GM19455 (cell line): ENCODE data around the gene LCK.
"Not testable (repeated sequence)": the region's sequence is repeated elsewhere in the genome, so short reads cannot be mapped to it uniquely, and the experiment has no call there.

Source experiments
- ATAC-seq: cut with Tn5 transposase; IDR thresholded peaks from one replicate; pipeline ENCODE4 v1.9.1; 2021; ENCODE audit not compliant: unreplicated experiment

Gene LCK

GRCh38 chr1:32239790-32240139 lies 11.3 kb upstream of the LCK start:
- no peak for ATAC-seq

- ATAC-seq: no peak
Observed at GRCh38 chr1:32240140-32240951, 10.7 kb upstream of the LCK start.

DNA sequence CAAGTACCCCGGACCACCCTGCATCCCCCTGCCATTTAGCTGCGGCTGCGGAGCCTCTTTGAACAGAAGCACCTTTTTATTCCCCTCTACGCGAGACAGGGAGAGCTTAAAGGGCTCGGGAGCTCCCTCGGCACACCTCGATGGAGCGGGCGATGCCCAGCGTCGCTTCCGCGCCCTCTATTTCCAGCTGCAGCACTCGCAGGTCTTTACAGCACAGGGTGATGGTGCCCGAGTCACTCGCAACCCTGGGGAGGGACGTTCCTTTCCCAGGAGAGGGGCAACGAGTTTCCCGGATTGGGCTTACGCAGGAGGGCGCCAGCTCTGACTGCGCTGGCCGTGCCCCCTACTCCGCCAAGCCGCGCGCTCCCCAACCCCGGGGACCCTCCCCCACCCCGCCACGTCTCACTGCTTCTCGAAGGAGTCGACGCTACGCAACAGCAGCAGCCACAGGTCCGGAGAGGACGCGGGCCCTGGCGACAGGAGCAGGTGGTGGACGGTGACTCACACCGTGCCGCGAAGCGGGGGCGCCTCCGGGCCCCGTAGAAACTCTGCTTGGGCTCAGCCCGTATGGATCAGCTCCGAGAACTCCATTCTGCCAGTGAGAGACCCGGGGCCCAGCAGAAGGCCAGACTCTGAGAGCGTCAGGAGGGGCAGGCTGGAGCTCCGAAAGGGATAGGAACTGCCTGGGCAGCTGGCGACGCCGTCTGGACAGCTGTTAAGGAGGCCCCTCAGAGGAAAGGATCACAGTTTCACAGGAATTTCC lies 9.9 kb upstream of the LCK start:
- peak; percentile 55 for ATAC-seq

GRCh38 chr1:32242341-32242851 lies 8.7 kb upstream of the LCK start:
- no peak for ATAC-seq

DNA sequence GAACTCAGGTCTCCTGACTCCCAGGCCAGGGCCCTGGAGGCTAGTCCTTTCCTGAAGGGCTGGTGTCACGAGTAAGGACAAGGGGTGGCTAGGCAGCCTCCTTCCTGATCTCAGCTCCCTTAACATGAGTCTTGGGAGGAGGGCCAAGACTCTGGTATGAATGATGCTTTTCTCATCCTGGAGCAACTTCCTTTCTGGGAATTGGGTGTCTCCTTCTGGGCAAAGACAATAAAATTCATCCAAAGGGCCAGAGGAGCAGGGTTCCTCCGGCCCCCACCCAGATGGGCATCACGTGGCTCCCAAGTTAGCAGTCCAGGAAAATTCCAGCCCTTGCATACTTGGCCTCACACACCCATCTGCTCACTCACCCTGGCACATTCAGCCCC lies 4.2 kb upstream of the LCK start, which contains the start of gene FAM167B:
TSS of gene FAM167B (plus strand) at position 335 of the 386 bp plus-strand sequence. CDS start 200 bp downstream, outside the sequence.
- no peak for ATAC-seq

DNA sequence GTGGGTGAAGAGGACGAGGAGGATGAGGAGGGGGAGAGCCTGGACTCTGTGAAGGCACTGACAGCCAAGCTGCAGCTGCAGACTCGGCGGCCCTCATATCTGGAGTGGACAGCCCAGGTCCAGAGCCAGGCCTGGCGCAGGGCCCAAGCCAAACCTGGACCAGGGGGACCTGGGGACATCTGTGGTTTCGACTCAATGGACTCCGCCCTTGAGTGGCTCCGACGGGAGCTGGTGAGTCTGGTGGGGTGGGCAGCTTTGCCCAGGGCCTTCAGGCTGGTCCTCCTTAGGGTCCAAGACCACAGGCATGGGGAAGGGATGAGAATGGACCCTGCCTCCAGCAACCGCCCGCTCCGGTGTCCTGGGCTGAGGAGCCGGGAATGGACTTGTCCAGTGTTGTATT lies 3.6 kb upstream of the LCK start:
- ATAC-seq: no peak

GRCh38 chr1:32247983-32248889 lies 2.8 kb upstream of the LCK start:
- ATAC-seq: no peak

GRCh38 chr1:32249831-32250525 lies 1.1 kb upstream of the LCK start:
- peak; percentile 42 for ATAC-seq

DNA sequence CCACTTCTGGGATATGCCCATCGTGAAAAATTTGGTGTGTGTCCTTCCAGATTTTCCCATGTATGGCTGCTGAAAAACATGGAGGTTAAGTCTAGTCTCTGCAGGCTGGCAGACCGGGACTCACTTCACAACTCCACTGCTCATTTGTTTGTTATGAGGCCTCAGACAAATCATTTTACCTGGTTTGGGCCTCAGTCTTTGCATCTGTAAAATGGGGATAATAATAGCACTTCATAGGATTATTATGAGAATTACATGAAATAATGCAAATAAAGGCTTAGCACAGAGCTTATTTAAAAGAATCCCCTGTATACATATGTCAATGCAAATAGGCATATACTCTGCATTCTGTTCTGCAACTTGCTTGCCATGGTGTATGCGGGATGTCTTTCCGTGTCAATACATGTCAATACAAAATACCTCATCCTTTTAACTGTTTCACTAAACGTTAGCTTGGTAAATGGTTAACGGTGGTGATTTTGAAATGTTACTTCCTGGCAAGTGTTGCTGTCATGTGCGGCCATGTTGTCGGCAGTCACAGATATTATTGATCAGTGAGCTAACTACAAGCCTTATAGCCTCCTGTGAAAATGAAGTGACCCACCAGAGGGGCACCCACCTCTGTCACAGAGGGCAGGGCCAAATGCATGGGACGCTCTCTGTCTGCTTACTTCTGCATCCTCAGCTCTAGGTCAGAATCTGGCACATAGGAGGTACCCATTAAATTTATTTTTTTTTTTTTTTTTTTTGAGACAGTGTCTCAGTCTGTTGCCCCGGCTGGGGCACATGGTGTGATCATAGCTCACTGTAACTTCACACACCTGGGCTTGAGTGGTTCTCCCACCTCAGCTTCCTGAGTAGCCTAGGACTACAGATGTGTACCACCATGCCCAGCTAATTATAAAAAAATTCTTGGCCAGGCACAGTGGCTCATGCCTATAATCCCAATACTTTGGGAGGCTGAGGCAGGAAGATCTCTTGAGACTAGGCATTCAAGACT lies 4.3 kb downstream of the LCK start:
- ATAC-seq: no peak

GRCh38 chr1:32256473-32257226 lies 5.6 kb downstream of the LCK start:
- no peak for ATAC-seq

DNA sequence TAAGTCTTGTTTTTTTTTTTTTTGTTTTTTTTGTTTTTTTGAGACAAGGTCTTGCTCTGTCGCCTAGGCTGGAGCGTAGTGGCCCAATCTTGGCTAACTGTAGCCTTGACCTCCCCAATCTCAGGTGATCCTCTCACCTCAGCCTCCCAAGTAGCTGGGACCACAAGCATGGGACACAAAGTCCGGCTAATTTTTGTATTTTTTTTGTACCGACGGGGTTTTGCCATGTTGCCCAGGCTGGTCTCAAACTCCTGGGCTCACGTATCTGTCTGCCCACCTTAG lies 6.1 kb downstream of the LCK start:
- ATAC-seq: no peak

- not testable (repeated sequence) for ATAC-seq
Observed at GRCh38 chr1:32263236-32263593, 12.2 kb downstream of the LCK start.

DNA sequence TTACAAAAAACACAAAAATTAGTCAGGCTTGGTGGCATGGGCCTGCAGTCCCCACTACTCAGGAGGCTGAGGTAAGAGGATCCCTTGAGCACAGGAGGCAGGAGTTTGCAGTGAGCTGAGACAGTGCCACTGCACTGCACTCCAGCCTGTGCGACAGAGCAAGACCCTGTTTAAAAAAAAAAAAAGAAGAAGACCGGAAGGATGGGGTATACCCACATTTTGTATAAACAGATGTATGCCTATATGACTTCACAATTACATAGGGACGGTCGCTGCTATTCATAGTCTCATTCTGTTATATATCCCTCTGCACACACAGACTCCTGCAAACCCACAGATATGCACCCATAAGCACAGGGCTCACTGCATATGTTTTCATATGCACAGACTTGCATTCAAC lies 12.7 kb downstream of the LCK start:
- ATAC-seq: no peak

DNA sequence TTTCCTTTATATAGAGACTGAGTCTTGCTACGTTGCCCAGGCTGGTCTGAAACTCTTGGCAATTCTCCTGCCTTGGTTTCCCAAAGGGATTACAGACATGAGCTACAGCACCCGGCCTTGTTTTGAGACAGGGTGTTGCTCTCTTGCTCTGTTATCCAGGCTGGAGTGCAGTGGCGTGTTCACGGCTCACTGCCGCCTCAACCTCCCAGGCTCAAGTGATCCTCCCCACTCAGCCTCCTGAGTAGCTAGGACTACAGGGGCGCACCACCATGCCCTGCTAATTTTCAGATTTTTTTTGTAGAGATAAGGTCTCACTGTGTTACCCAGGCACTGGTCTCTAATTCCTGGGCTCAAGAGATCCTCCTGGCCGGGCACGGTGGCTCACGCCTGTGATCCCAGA lies 14.8 kb downstream of the LCK start:
- ATAC-seq: no peak

DNA sequence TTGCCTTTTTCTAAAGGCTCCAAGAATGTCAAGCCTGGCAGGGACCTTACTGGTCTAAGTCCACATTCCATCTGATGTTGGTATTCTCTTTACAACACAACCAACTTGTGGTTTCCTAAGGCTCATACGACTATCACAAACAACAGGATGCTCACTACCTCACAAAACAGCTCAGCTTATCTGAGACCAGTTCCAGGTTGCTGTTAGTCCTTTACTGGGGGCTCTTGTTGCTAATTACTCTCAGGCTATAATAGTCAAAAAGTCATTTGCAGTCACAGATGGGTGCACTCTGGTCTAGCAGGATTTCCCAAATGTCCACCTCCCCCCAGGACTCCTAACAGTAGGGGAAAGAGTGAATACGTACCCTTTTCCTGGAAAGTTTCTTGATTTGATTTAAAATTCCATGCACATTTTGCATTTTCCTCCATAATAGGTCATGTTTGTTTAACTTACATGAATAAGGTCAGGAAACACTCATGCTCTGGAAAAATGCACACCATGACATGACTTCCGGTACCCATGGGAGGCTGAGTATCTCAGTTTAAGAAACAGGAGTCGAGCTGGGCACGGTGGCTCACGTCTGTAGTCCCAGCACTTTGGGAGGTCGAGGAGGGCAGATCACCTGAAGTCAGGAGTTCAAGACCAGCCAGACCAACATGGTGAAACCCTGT lies 16.0 kb downstream of the LCK start:
- ATAC-seq: no peak

GRCh38 chr1:32269744-32270143 lies 18.7 kb downstream of the LCK start:
- ATAC-seq: no peak

DNA sequence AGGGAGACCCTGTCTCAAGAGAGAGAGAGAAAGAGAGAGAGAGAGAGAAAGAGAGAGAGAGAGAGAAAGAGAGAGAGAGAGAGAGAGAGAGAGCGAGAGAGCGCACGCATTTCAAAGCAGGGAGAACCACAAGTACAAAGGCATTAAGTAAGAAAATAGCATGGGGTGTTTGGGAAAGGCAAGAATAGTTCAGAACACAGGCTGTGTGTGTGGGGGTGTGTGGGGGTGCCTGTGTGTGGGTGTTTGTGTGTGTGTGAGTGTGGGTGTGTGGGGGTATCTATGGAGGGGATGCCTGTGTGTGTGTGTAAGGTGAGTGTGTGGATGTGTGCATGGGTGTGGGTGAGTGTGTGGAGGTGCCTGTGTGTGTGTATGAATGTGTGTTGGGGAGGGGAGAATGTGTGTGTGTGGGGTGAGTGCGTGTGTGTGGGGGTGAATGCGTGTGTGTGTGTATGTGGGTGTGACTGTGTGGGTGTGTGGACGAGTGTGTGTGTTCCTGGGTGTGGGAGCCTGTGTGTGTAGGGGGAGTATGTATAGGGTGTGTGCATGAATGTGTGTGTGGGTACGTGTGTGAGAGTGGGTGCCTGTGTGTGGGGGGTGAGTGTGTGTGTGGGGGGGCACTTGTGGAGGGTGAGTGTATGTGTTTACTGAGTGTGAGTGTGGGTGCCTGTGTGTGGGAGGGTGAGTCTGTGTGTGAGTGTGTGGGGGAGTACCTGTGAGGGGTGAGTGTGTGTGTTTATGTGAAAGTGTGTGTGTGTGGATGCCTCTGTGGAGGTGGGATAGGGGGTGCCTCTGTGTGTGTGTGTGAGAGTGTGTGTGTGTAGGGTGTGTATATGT lies 21.7 kb downstream of the LCK start:
- no peak for ATAC-seq
